Measurements from ENCODE around the gene RAMP3.

DNA sequence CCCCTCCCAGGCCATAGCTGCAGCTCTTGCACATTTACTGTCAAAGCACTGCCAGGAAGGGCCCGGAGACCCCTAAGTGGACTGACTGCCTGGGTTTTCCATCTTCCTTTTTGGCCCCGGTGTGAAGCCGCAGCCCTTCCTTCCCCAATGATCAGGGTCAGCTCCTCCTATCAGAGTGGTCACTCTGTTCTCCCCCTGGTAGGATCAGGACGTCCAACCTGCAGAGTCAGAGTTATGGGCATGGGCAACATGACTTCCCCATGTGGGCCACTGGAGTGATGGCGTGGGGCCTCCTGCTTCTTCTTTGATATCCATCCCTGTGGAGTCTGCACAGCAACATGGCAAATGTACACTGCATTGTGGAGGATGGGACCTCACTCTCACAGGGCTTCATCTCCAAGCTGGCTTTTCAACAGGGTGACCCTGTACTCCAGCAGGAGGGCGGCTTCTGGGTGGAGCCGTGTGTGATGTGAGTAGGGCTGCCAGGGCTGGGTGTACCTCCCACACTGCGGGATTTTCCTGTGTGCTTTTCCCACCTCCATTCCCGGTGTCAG, 6.4 kb upstream of the RAMP3 start:
- TF ChIP-seq, protein P1, sequence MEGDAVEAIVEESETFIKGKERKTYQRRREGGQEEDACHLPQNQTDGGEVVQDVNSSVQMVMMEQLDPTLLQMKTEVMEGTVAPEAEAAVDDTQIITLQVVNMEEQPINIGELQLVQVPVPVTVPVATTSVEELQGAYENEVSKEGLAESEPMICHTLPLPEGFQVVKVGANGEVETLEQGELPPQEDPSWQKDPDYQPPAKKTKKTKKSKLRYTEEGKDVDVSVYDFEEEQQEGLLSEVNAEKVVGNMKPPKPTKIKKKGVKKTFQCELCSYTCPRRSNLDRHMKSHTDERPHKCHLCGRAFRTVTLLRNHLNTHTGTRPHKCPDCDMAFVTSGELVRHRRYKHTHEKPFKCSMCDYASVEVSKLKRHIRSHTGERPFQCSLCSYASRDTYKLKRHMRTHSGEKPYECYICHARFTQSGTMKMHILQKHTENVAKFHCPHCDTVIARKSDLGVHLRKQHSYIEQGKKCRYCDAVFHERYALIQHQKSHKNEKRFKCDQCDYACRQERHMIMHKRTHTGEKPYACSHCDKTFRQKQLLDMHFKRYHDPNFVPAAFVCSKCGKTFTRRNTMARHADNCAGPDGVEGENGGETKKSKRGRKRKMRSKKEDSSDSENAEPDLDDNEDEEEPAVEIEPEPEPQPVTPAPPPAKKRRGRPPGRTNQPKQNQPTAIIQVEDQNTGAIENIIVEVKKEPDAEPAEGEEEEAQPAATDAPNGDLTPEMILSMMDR (IDR thresholded peaks at IDR 0.05): no peak
- TF ChIP-seq, protein P2, sequence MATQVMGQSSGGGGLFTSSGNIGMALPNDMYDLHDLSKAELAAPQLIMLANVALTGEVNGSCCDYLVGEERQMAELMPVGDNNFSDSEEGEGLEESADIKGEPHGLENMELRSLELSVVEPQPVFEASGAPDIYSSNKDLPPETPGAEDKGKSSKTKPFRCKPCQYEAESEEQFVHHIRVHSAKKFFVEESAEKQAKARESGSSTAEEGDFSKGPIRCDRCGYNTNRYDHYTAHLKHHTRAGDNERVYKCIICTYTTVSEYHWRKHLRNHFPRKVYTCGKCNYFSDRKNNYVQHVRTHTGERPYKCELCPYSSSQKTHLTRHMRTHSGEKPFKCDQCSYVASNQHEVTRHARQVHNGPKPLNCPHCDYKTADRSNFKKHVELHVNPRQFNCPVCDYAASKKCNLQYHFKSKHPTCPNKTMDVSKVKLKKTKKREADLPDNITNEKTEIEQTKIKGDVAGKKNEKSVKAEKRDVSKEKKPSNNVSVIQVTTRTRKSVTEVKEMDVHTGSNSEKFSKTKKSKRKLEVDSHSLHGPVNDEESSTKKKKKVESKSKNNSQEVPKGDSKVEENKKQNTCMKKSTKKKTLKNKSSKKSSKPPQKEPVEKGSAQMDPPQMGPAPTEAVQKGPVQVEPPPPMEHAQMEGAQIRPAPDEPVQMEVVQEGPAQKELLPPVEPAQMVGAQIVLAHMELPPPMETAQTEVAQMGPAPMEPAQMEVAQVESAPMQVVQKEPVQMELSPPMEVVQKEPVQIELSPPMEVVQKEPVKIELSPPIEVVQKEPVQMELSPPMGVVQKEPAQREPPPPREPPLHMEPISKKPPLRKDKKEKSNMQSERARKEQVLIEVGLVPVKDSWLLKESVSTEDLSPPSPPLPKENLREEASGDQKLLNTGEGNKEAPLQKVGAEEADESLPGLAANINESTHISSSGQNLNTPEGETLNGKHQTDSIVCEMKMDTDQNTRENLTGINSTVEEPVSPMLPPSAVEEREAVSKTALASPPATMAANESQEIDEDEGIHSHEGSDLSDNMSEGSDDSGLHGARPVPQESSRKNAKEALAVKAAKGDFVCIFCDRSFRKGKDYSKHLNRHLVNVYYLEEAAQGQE (IDR thresholded peaks at IDR 0.05; ENCODE audit: insufficient read depth in 1 of 2, low read depth in 2 of 2, low read length in 1 of 2): no peak
- TF ChIP-seq SIN3A (IDR thresholded peaks at IDR 0.05; ENCODE audit: borderline replicate concordance, insufficient read depth, low read depth, low read length): no peak

All from Panc1 (cell line).